ENCODE measurements around the gene NEDD8. TPM values are rescaled to one million over a fixed set of nuclear protein-coding genes. Genes with fewer than 3 reads are reported as not detected.
A peak's percentile ranks its signal among the peaks of the same experiment; 100 is the strongest.

NEDD8 gene
- polyA plus RNA-seq, 1 donor from 2014 or later: 431 TPM

GRCh38 chr14:24196071-24197055 lies 35.8 kb downstream of the NEDD8 start:
- Histone ChIP-seq H3K9me3 (ENCODE audit: low read length) (no peaks in the 10 kb centered on the region), H3K9me2 (ENCODE audit: insufficient read depth, low read length) (no peaks in the 10 kb centered on the region), H3K36me3 (ENCODE audit: insufficient read depth, low read length) (no peaks in the 10 kb centered on the region), H3K4me2 (ENCODE audit: low read length) (peak overlapping the region; percentile 74), H3K27me3 (ENCODE audit: insufficient read depth, low read depth, low read length) (no peaks in the 10 kb centered on the region), H3K9ac (ENCODE audit: low read length) (peak overlapping the region; percentile 93), H3K27ac (ENCODE audit: low read length) (peak overlapping the region; percentile 92), H2AFZ (ENCODE audit: low read depth, low read length) (peak overlapping the region; percentile 73), H3F3A (ENCODE audit: insufficient read depth, low read length, poor library complexity, severe bottlenecking) (no peaks in the 10 kb centered on the region), H4K20me1 (ENCODE audit: insufficient read depth) (no peaks in the 10 kb centered on the region), H3K4me3 (ENCODE audit: low read length) (peak overlapping the region; percentile 92), H3K79me2 (replicated peaks; ENCODE audit: insufficient read depth, low read length) (peaks cover 3% of the 10 kb centered on the region)
- TF ChIP-seq REST (IDR thresholded peaks at IDR 0.05; ENCODE audit: borderline replicate concordance) (no peak), TAF1 (IDR thresholded peaks at IDR 0.05; ENCODE audit: low read depth) (no peak), EZH2 (IDR thresholded peaks at IDR 0.05; ENCODE audit: borderline replicate concordance, insufficient read depth, low read length, poor library complexity, severe bottlenecking) (no peak), SMC3 (conservative IDR thresholded peaks at IDR 0.05; ENCODE audit: poor library complexity) (no peak), CTCF (IDR thresholded peaks at IDR 0.05; ENCODE audit: poor library complexity, severe bottlenecking) (no peak), RAD21 (conservative IDR thresholded peaks at IDR 0.05) (no peak), EP300 (conservative IDR thresholded peaks at IDR 0.05; ENCODE audit: poor library complexity, severe bottlenecking) (no peak), MXI1 (conservative IDR thresholded peaks at IDR 0.05; ENCODE audit: poor library complexity, severe bottlenecking) (no peak), POLR2AphosphoS5 (IDR thresholded peaks at IDR 0.05) (no peak)

- H3K79me2 ChIP-seq (replicated peaks; ENCODE audit: insufficient read depth, low read length): peaks cover 3% of the 10 kb centered on the region
These were observed 36.7 kb downstream of the NEDD8 start, which contains the start of gene TM9SF1 for GRCh38 chr14:24195186-24196070. TSS of gene TM9SF1 (minus strand) at chr14:24195441. CDS start at chr14:24195019, 422 bp downstream.

More at GRCh38 chr14:24195186-24196070, 36.7 kb downstream of the NEDD8 start, which contains the start of gene TM9SF1:
- no peaks in the 10 kb centered on the region for H3F3A ChIP-seq (ENCODE audit: insufficient read depth, low read length, poor library complexity, severe bottlenecking)
- peak within 1 kb of the TSS; percentile 73 for H2AFZ ChIP-seq (ENCODE audit: low read depth, low read length)
- peak within 1 kb of the TSS; percentile 92 for H3K27ac ChIP-seq (ENCODE audit: low read length)
- H3K9me2 ChIP-seq (ENCODE audit: insufficient read depth, low read length): no peaks in the 10 kb centered on the region
- H3K27me3 ChIP-seq (ENCODE audit: insufficient read depth, low read depth, low read length): no peaks in the 10 kb centered on the region
- H3K9ac ChIP-seq (ENCODE audit: low read length): peak within 1 kb of the TSS; percentile 93
- H3K4me3 ChIP-seq (ENCODE audit: low read length): peak within 1 kb of the TSS; percentile 92
- H3K4me2 ChIP-seq (ENCODE audit: low read length): peak within 1 kb of the TSS; percentile 76
- peak; percentile 71 for TF ChIP-seq MXI1 (conservative IDR thresholded peaks at IDR 0.05; ENCODE audit: poor library complexity, severe bottlenecking)
- TF ChIP-seq POLR2AphosphoS5 (IDR thresholded peaks at IDR 0.05): peak; percentile 77
- TF ChIP-seq EZH2 (IDR thresholded peaks at IDR 0.05; ENCODE audit: borderline replicate concordance, insufficient read depth, low read length, poor library complexity, severe bottlenecking): no peak
- peak; percentile 38 for TF ChIP-seq SMC3 (conservative IDR thresholded peaks at IDR 0.05; ENCODE audit: poor library complexity)
- TF ChIP-seq EP300 (conservative IDR thresholded peaks at IDR 0.05; ENCODE audit: poor library complexity, severe bottlenecking): peak; percentile 57
- peak; percentile 12 for TF ChIP-seq REST (IDR thresholded peaks at IDR 0.05; ENCODE audit: borderline replicate concordance)
- no peak for TF ChIP-seq RAD21 (conservative IDR thresholded peaks at IDR 0.05)
- peak; percentile 70 for TF ChIP-seq TAF1 (IDR thresholded peaks at IDR 0.05; ENCODE audit: low read depth)
- TF ChIP-seq CTCF (IDR thresholded peaks at IDR 0.05; ENCODE audit: poor library complexity, severe bottlenecking): no peak
- no peaks in the 10 kb centered on the region for H3K9me3 ChIP-seq (ENCODE audit: low read length)
- H4K20me1 ChIP-seq (ENCODE audit: insufficient read depth): no peaks in the 10 kb centered on the region
- H3K36me3 ChIP-seq (ENCODE audit: insufficient read depth, low read length): no peaks in the 10 kb centered on the region
